H9 (cell line): ENCODE data around the gene IST1. TPM values are rescaled to one million over a fixed set of nuclear protein-coding genes. Genes with fewer than 3 reads are reported as not detected.

ENCODE experiments used
- DNase-seq: peaks from one replicate; pipeline ENCODE4 v3.0.0-alpha.2; 2017
- H2AFZ ChIP-seq: one replicate; pipeline ENCODE4 v1.6.1; 2013; ENCODE audit warnings: mild to moderate bottlenecking, low read length, control low read depth, moderate library complexity
- H2AK5ac ChIP-seq: 2 replicates; pipeline ENCODE4 v1.6.1; 2013; ENCODE audit warnings: low read length, control low read depth, mixed read lengths; ENCODE audit not compliant: insufficient read length
- H2BK120ac ChIP-seq: one replicate; pipeline ENCODE4 v1.6.1; 2013; ENCODE audit warnings: low read depth, mild to moderate bottlenecking, low read length, control low read depth, inconsistent platforms; ENCODE audit not compliant: poor library complexity, severe bottlenecking
- H2BK12ac ChIP-seq: 2 replicates; pipeline ENCODE4 v1.6.1; 2013; ENCODE audit warnings: low read length, control low read depth, mixed read lengths, low read depth; ENCODE audit not compliant: insufficient read length
- H2BK15ac ChIP-seq: 2 replicates; pipeline ENCODE4 v1.6.1; 2013; ENCODE audit warnings: low read depth, low read length, control low read depth
- H2BK20ac ChIP-seq: one replicate; pipeline ENCODE4 v1.6.1; 2013; ENCODE audit warnings: low read depth, mild to moderate bottlenecking, low read length, control low read depth, inconsistent platforms; ENCODE audit not compliant: poor library complexity, severe bottlenecking
- H2BK5ac ChIP-seq: 2 replicates; pipeline ENCODE4 v1.6.1; 2013; ENCODE audit warnings: low read length, control low read depth, mixed read lengths; ENCODE audit not compliant: insufficient read length
- H3K14ac ChIP-seq: 2 replicates; pipeline ENCODE4 v1.6.1; 2013; ENCODE audit warnings: low read length, control low read depth; ENCODE audit not compliant: insufficient read depth
- H3K18ac ChIP-seq: 2 replicates; pipeline ENCODE4 v1.6.1; 2013; ENCODE audit warnings: low read depth, mild to moderate bottlenecking, mixed read lengths, low read length, control low read depth; ENCODE audit not compliant: insufficient read length
- H3K23ac ChIP-seq: 2 replicates; pipeline ENCODE4 v1.6.1; 2013; ENCODE audit warnings: low read length, control low read depth, mixed read lengths, low read depth; ENCODE audit not compliant: insufficient read length
- H3K23me2 ChIP-seq: 2 replicates; pipeline ENCODE4 v1.6.1; 2013; ENCODE audit warnings: low read depth, mild to moderate bottlenecking, mixed read lengths, low read length, control low read depth; ENCODE audit not compliant: insufficient read length, poor library complexity, severe bottlenecking
- H3K27ac ChIP-seq: 2 replicates; pipeline ENCODE4 v1.5.1; 2013; ENCODE audit warnings: low read length, control low read depth, mixed read lengths, low read depth; ENCODE audit not compliant: insufficient read length
- H3K27me3 ChIP-seq: 2 replicates; pipeline ENCODE4 v1.6.1; 2013; ENCODE audit warnings: low read length, control low read depth, inconsistent platforms; ENCODE audit not compliant: insufficient read depth
- H3K4ac ChIP-seq: 2 replicates; pipeline ENCODE4 v1.6.1; 2013; ENCODE audit warnings: low read depth, mild to moderate bottlenecking, control low read depth, inconsistent platforms, low read length, moderate library complexity
- H3K4me1 ChIP-seq: 2 replicates; pipeline ENCODE4 v1.6.1; 2013; ENCODE audit warnings: low read length, control low read depth, inconsistent platforms; ENCODE audit not compliant: insufficient read depth
- H3K4me2 ChIP-seq: 2 replicates; pipeline ENCODE4 v1.6.1; 2013; ENCODE audit warnings: low read length, control low read depth, mixed read lengths; ENCODE audit not compliant: insufficient read length, insufficient read depth
- H3K56ac ChIP-seq: 2 replicates; pipeline ENCODE4 v1.6.1; 2013; ENCODE audit warnings: low read depth, mild to moderate bottlenecking, mixed read lengths, low read length, control low read depth; ENCODE audit not compliant: insufficient read length
- H3K79me1 ChIP-seq: 2 replicates; pipeline ENCODE4 v1.6.1; 2013; ENCODE audit warnings: low read depth, mild to moderate bottlenecking, moderate library complexity, low read length, control low read depth, inconsistent platforms; ENCODE audit not compliant: insufficient read depth, poor library complexity, severe bottlenecking
- H3K79me2 ChIP-seq: 2 replicates; pipeline ENCODE4 v1.6.1; 2013; ENCODE audit warnings: low read length, control low read depth, inconsistent platforms; ENCODE audit not compliant: insufficient read depth
- H3K9ac ChIP-seq: 2 replicates; pipeline ENCODE4 v1.6.1; 2013; ENCODE audit warnings: low read length, control low read depth, mixed read lengths; ENCODE audit not compliant: insufficient read length; ENCODE audit errors: extremely low read depth
- H3K9me3 ChIP-seq: one replicate; pipeline ENCODE4 v1.6.1; 2013; ENCODE audit warnings: low read depth, low read length, inconsistent platforms; ENCODE audit not compliant: control insufficient read depth
- H3T11ph ChIP-seq: one replicate; pipeline ENCODE4 v1.6.1; 2013; ENCODE audit warnings: mild to moderate bottlenecking, low read length, control low read depth, inconsistent platforms
- H4K20me1 ChIP-seq: one replicate; pipeline ENCODE4 v1.6.1; 2013; ENCODE audit not compliant: control insufficient read depth, insufficient read length, insufficient read depth
- H4K5ac ChIP-seq: 2 replicates; pipeline ENCODE4 v1.6.1; 2013; ENCODE audit warnings: low read depth, mild to moderate bottlenecking, mixed read lengths, low read length, control low read depth; ENCODE audit not compliant: insufficient read length
- H4K8ac ChIP-seq: replicated peaks from 2 replicates; pipeline ENCODE4 v1.6.1; 2013; ENCODE audit warnings: low read length, control low read depth, mixed read lengths, low read depth; ENCODE audit not compliant: insufficient read length
- H4K91ac ChIP-seq: 2 replicates; pipeline ENCODE4 v1.6.1; 2013; ENCODE audit warnings: low read depth, mild to moderate bottlenecking, moderate library complexity, mixed read lengths, low read length, control low read depth; ENCODE audit not compliant: insufficient read length
- H3K27ac Mint-ChIP-seq, 3 experiments: 2 replicates in 2 of 3; 3 replicates in 1 of 3; pipeline ENCODE4 v1.8.0; 2020 to 2021; ENCODE audit warnings: mixed read lengths in 3 of 3, mild to moderate bottlenecking in 1 of 3, moderate library complexity in 1 of 3
- H3K27me3 Mint-ChIP-seq: 2 replicates; pipeline ENCODE4 v1.8.0; 2021; ENCODE audit warnings: low read depth, mild to moderate bottlenecking, moderate library complexity, mixed read lengths
- H3K36me3 Mint-ChIP-seq, 3 experiments: 2 replicates in 2 of 3; 3 replicates in 1 of 3; pipeline ENCODE4 v1.8.0; 2020 to 2021; ENCODE audit warnings: low read depth in 3 of 3, mixed read lengths in 3 of 3; ENCODE audit not compliant: insufficient read depth in 1 of 3
- H3K4me1 Mint-ChIP-seq, 2 experiments: 2 replicates each; pipeline ENCODE4 v1.8.0; 2020; ENCODE audit warnings: mixed read lengths in 2 of 2
- H3K4me3 Mint-ChIP-seq, 2 experiments: 2 replicates in 1 of 2; 3 replicates in 1 of 2; pipeline ENCODE4 v1.8.0; 2020 to 2021; ENCODE audit warnings: mild to moderate bottlenecking in 2 of 2, mixed read lengths in 2 of 2, moderate library complexity in 1 of 2
- H3K9me3 Mint-ChIP-seq, 2 experiments: 2 replicates in 1 of 2; 3 replicates in 1 of 2; pipeline ENCODE4 v1.8.0; 2020; ENCODE audit warnings: mild to moderate bottlenecking in 2 of 2, mixed read lengths in 2 of 2, moderate library complexity in 1 of 2
- CTCF ChIP-seq: fragments of 200-600 bp; sonication (generic); conservative IDR thresholded peaks from 3 replicates; pipeline ENCODE4 v1.8.0; 2021; ENCODE audit warnings: antibody characterized with exemption, mild to moderate bottlenecking
- WGBS: extraction: QIAGEN DNeasy Blood & Tissue Kit; methylation state at CpG from one replicate; pipeline ENCODE4 v1.1.7; 2013; ENCODE audit warnings: missing lambda C conversion rate, low lambda C conversion rate, mixed read lengths; ENCODE audit not compliant: insufficient read length; ENCODE audit errors: extremely low coverage; 5-methylcytosine and 5-hydroxymethylcytosine counted together
- total RNA-seq: library from RNA; stranded (reverse); gene quantifications from 2 replicates; pipeline ENCODE4 v1.2.1, GENCODE V29; 2021

IST1 gene
- total RNA-seq, 1 experiment from 2014 or later, result 263 TPM

GRCh38 chr16:71971571-71971970, 76.2 kb downstream of the IST1 start:
- H2BK5ac ChIP-seq, result no peak overlapping the region
- H3K4me2 ChIP-seq, result no peak overlapping the region
- H2AK5ac ChIP-seq, result no peak overlapping the region
- H3K9me3 ChIP-seq, result no peaks in the 10 kb centered on the region
- no peak for DNase-seq
- no peak overlapping the region for H3K4ac ChIP-seq
- H4K8ac ChIP-seq, result no peak overlapping the region
- H2AFZ ChIP-seq, result no peak overlapping the region
- no peak overlapping the region for H4K91ac ChIP-seq
- no peak overlapping the region for H2BK12ac ChIP-seq
- no peak for TF ChIP-seq CTCF
- Mint-ChIP-seq H3K27me3 (no peaks in the 10 kb centered on the region), H3K36me3 (no peaks in the 10 kb centered on the region), H3K4me1 (no peaks in the 10 kb centered on the region), H3K27ac (no peak overlapping the region), H3K4me3 (no peak overlapping the region), H3K9me3 (no peaks in the 10 kb centered on the region)
- H3K14ac ChIP-seq, result no peak overlapping the region
- no peaks in the 10 kb centered on the region for H4K20me1 ChIP-seq
- no peak overlapping the region for H4K5ac ChIP-seq
- H3K4me1 ChIP-seq, result no peaks in the 10 kb centered on the region
- H3K18ac ChIP-seq, result no peak overlapping the region
- H3K23me2 ChIP-seq, result no peaks in the 10 kb centered on the region
- H2BK120ac ChIP-seq, result no peak overlapping the region
- no peak overlapping the region for H2BK15ac ChIP-seq
- H3K27me3 ChIP-seq, result no peaks in the 10 kb centered on the region
- H3K9ac ChIP-seq, result no peak overlapping the region
- H3K79me1 ChIP-seq, result no peaks in the 10 kb centered on the region
- no peak overlapping the region for H3K23ac ChIP-seq
- H3T11ph ChIP-seq, result no peak overlapping the region
- no CpG with 5 or more reads among the region's 4 CpGs for WGBS
- no peak overlapping the region for H3K27ac ChIP-seq
- no peaks in the 10 kb centered on the region for H3K79me2 ChIP-seq
- H3K56ac ChIP-seq, result no peak overlapping the region
- no peak overlapping the region for H2BK20ac ChIP-seq
